OCI-M1 (cell line): Measurements from ENCODE around the gene NFKB2.

Experiments used
- DNase-seq: peaks from one replicate; lab custom pipeline; 2025; lab: John Stamatoyannopoulos, UW

NFKB2 gene

GRCh38 chr10:102451105-102451969 is 55.8 kb downstream of the NFKB2 start, which contains the start of gene C10orf95:
TSS of gene C10orf95 (minus strand) at chr10:102451543. CDS start at chr10:102451093, 450 bp downstream.
- no peak for DNase-seq
